WERI-Rb-1 (cell line): ENCODE results near the gene NEURL3.

Experiments used
- DNase-seq: peaks from one replicate; pipeline ENCODE4 v3.0.0-alpha.2; 2020
- H3K27ac ChIP-seq: fragments of 250-450 bp; sonication (Bioruptor Pico); 2 replicates; pipeline ENCODE4 v1.5.1; 2020; ENCODE audit warnings: mild to moderate bottlenecking, moderate library complexity
- H3K27me3 ChIP-seq: fragments of 250-450 bp; sonication (Bioruptor Pico); 2 replicates; pipeline ENCODE4 v1.5.1; 2021; ENCODE audit warnings: mild to moderate bottlenecking, low read depth, moderate library complexity; ENCODE audit not compliant: insufficient read depth, severe bottlenecking
- H3K36me3 ChIP-seq: fragments of 250-450 bp; sonication (Bioruptor Pico); 2 replicates; pipeline ENCODE4 v1.5.1; 2020; ENCODE audit warnings: mild to moderate bottlenecking, moderate library complexity
- H3K4me3 ChIP-seq: 2 replicates; pipeline ENCODE4 v1.5.1; 2011; ENCODE audit warnings: low read depth, mild to moderate bottlenecking, control low read depth, low read length
- H3K9me3 ChIP-seq: fragments of 250-450 bp; sonication (Bioruptor Pico); 2 replicates; pipeline ENCODE4 v1.5.1; 2021; ENCODE audit warnings: mild to moderate bottlenecking, moderate library complexity; ENCODE audit not compliant: severe bottlenecking
- CTCF ChIP-seq: IDR thresholded peaks from 2 replicates; pipeline ENCODE4 v1.5.1; 2011; ENCODE audit warnings: low read depth, mild to moderate bottlenecking, control low read depth, inconsistent platforms, low read length

Gene NEURL3

GRCh38 chr2:96512341-96512740 lies 7.2 kb upstream of the NEURL3 start:
- Histone ChIP-seq H3K9me3 (peaks cover 6% of the 10 kb centered on the region), H3K36me3 (no peaks in the 10 kb centered on the region), H3K27ac (no peak overlapping the region), H3K27me3 (no peaks in the 10 kb centered on the region), H3K4me3 (no peak overlapping the region)
- TF ChIP-seq CTCF, result no peak
- DNase-seq, result no peak

- Histone ChIP-seq H3K4me3 (no peak overlapping the region), H3K27ac (no peak overlapping the region), H3K36me3 (no peaks in the 10 kb centered on the region), H3K9me3 (peaks cover 4% of the 10 kb centered on the region), H3K27me3 (no peaks in the 10 kb centered on the region)
- no peak for DNase-seq
- no peak for TF ChIP-seq CTCF
Measured at GRCh38 chr2:96511851-96512250, 6.7 kb upstream of the NEURL3 start.

- H3K27me3 ChIP-seq, result no peaks in the 10 kb centered on the region
- DNase-seq, result no peak
- TF ChIP-seq CTCF, result no peak
- H3K27ac ChIP-seq, result no peak overlapping the region
- no peaks in the 10 kb centered on the region for H3K9me3 ChIP-seq
- H3K4me3 ChIP-seq, result no peak overlapping the region
- H3K36me3 ChIP-seq, result no peaks in the 10 kb centered on the region
Measured at GRCh38 chr2:96510931-96511595, 5.9 kb upstream of the NEURL3 start.

GRCh38 chr2:96509847-96510230 lies 4.7 kb upstream of the NEURL3 start:
- no peaks in the 10 kb centered on the region for H3K27me3 ChIP-seq
- no peak for TF ChIP-seq CTCF
- no peak for DNase-seq
- H3K36me3 ChIP-seq, result no peaks in the 10 kb centered on the region
- H3K9me3 ChIP-seq, result no peaks in the 10 kb centered on the region
- no peak overlapping the region for H3K4me3 ChIP-seq
- H3K27ac ChIP-seq, result no peak overlapping the region

GRCh38 chr2:96509114-96509846 lies 4.1 kb upstream of the NEURL3 start:
- peak; percentile 89 for DNase-seq
- H3K4me3 ChIP-seq, result no peak overlapping the region

More at GRCh38 chr2:96509114-96509846, 4.1 kb upstream of the NEURL3 start:
- no peaks in the 10 kb centered on the region for H3K36me3 ChIP-seq
- no peaks in the 10 kb centered on the region for H3K9me3 ChIP-seq
- no peaks in the 10 kb centered on the region for H3K27me3 ChIP-seq
- H3K27ac ChIP-seq, result no peak overlapping the region
- TF ChIP-seq CTCF, result peak; percentile 98
